Measurements from ENCODE around the gene CCNL1. TPM values are rescaled to one million over a fixed set of nuclear protein-coding genes. Genes with fewer than 3 reads are reported as not detected.
"Not testable (repeated sequence)": the region's sequence is repeated elsewhere in the genome, so short reads cannot be mapped to it uniquely, and the experiment has no call there.

The CCNL1 gene
- total RNA-seq, 1 donor from 2014 or later, result 116 TPM

GRCh38 chr3:157180262-157180661 is 20.3 kb upstream of the CCNL1 start:
- Mint-ChIP-seq H3K27ac (ENCODE audit: unreplicated experiment) (no peak overlapping the region), H3K36me3 (ENCODE audit: unreplicated experiment) (peaks cover 4% of the 10 kb centered on the region), H3K4me3 (ENCODE audit: unreplicated experiment) (no peak overlapping the region), H3K27me3 (ENCODE audit: unreplicated experiment) (no peaks in the 10 kb centered on the region), H3K9me3 (ENCODE audit: unreplicated experiment) (peaks cover 4% of the 10 kb centered on the region), H3K4me1 (ENCODE audit: unreplicated experiment) (peaks cover 13% of the 10 kb centered on the region)
- TF ChIP-seq, protein P1, sequence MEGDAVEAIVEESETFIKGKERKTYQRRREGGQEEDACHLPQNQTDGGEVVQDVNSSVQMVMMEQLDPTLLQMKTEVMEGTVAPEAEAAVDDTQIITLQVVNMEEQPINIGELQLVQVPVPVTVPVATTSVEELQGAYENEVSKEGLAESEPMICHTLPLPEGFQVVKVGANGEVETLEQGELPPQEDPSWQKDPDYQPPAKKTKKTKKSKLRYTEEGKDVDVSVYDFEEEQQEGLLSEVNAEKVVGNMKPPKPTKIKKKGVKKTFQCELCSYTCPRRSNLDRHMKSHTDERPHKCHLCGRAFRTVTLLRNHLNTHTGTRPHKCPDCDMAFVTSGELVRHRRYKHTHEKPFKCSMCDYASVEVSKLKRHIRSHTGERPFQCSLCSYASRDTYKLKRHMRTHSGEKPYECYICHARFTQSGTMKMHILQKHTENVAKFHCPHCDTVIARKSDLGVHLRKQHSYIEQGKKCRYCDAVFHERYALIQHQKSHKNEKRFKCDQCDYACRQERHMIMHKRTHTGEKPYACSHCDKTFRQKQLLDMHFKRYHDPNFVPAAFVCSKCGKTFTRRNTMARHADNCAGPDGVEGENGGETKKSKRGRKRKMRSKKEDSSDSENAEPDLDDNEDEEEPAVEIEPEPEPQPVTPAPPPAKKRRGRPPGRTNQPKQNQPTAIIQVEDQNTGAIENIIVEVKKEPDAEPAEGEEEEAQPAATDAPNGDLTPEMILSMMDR (IDR thresholded peaks at IDR 0.05), result no peak
- DNase-seq (ENCODE audit: extremely low spot score, unreplicated experiment), result no peak

GRCh38 chr3:157179365-157179803 is 19.4 kb upstream of the CCNL1 start:
- peaks cover 17% of the 10 kb centered on the region for H3K4me1 Mint-ChIP-seq (ENCODE audit: unreplicated experiment)
- TF ChIP-seq, protein P1 (IDR thresholded peaks at IDR 0.05), result no peak
- DNase-seq (ENCODE audit: extremely low spot score, unreplicated experiment), result no peak
- H3K4me3 Mint-ChIP-seq (ENCODE audit: unreplicated experiment), result no peak overlapping the region
- H3K27me3 Mint-ChIP-seq (ENCODE audit: unreplicated experiment), result no peaks in the 10 kb centered on the region
- no peaks in the 10 kb centered on the region for H3K9me3 Mint-ChIP-seq (ENCODE audit: unreplicated experiment)
- H3K27ac Mint-ChIP-seq (ENCODE audit: unreplicated experiment), result no peak overlapping the region
- no peaks in the 10 kb centered on the region for H3K36me3 Mint-ChIP-seq (ENCODE audit: unreplicated experiment)

DNA sequence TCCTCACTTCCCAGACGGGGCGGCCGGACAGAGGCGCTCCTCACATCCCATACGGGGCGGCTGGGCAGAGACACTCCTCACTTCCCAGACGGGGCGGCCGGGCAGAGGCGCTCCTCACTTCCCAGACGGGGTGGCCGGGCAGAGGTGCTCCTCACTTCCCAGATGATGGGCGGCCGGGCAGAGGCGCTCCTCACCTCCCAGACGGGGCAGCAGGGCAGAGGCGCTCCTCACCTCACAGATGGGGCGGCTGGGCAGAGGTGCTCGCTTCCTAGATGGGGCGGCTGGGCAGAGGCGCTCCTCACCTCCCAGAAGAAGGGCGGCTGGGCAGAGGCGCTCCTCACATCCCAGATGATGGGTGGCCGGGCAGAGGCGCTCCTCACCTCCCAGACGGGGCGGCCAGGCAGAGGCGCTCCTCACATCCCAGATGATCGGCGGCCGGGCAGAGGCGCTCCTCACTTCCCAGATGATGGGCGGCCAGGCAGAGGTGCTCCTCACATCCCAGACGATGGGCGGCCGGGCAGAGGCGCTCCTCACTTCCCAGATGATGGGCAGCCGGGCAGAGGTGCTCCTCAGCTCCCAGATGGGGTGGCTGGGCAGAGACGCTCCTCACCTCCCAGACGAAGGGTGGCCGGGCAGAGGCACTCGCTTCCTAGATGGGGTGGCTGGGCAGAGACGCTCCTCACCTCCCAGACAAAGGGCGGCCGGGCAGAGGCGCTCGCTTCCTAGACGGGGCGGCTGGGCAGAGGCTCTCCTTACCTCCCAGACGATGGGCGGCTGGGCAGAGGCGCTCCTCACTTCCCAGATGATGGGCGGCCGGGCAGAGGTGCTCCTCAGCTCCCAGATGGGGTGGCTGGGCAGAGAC is 18.8 kb upstream of the CCNL1 start:
- H3K27ac Mint-ChIP-seq (ENCODE audit: unreplicated experiment); H3K36me3 Mint-ChIP-seq (ENCODE audit: unreplicated experiment); H3K4me3 Mint-ChIP-seq (ENCODE audit: unreplicated experiment); H3K27me3 Mint-ChIP-seq (ENCODE audit: unreplicated experiment); DNase-seq (ENCODE audit: extremely low spot score, unreplicated experiment); H3K9me3 Mint-ChIP-seq (ENCODE audit: unreplicated experiment): not testable (repeated sequence)
- peaks cover 21% of the 10 kb centered on the region for H3K4me1 Mint-ChIP-seq (ENCODE audit: unreplicated experiment)

DNA sequence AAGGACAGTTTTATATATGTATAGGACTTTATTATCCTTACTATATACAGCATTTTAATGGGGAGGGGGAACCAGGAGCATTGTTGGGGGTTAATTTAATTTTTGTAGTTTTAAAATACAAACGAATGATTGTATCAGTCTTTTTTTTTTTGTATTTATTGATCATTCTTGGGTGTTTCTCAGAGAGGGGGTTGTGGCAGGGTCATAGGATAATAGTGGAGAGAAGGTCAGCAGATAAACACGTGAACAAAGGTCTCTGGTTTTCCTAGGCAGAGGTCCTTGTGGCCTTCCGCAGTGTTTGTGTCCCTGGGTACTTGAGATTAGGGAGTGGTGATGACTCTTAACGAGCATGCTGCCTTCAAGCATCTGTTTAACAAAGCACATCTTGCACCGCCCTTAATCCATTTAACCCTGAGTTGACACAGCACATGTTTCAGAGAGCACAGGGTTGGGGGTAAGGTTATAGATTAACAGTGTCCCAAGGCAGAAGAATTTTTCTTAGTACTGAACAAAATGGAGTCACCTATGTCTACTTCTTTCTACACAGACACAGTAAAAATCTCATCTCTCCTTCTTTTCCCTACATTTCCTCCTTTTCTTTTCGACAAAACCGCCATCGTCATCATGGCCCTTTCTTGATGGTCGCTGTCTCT is 18.0 kb upstream of the CCNL1 start:
- not testable (repeated sequence) for H3K9me3 Mint-ChIP-seq (ENCODE audit: unreplicated experiment); H3K27ac Mint-ChIP-seq (ENCODE audit: unreplicated experiment); DNase-seq (ENCODE audit: extremely low spot score, unreplicated experiment); H3K27me3 Mint-ChIP-seq (ENCODE audit: unreplicated experiment); H3K36me3 Mint-ChIP-seq (ENCODE audit: unreplicated experiment); H3K4me3 Mint-ChIP-seq (ENCODE audit: unreplicated experiment)
- H3K4me1 Mint-ChIP-seq (ENCODE audit: unreplicated experiment), result peaks cover 21% of the 10 kb centered on the region

DNA sequence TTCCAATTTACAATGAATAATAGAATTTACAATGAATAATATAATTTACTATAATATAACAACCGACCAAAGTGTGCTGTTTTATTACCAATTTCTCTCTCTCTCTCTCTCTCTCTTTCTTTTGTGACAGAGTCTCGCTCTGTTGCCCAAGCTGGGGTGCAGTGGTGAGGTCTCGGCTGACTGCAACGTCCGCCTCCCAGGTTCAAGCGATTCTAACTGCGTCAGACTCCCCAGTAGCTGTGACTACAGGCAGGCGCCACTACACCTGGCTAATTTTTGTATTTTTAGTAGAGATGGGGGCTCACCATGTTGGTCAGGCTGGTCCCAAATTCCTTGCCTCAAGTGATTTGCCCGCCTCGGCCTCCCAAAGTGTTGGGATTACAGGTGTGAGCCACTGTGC is 17.0 kb upstream of the CCNL1 start:
- Mint-ChIP-seq H3K9me3 (ENCODE audit: unreplicated experiment) (no peaks in the 10 kb centered on the region), H3K27ac (ENCODE audit: unreplicated experiment) (peak overlapping the region; percentile 63), H3K4me1 (ENCODE audit: unreplicated experiment) (peaks cover 22% of the 10 kb centered on the region), H3K4me3 (ENCODE audit: unreplicated experiment) (no peak overlapping the region), H3K27me3 (ENCODE audit: unreplicated experiment) (no peaks in the 10 kb centered on the region), H3K36me3 (ENCODE audit: unreplicated experiment) (no peaks in the 10 kb centered on the region)
- TF ChIP-seq, protein P1 (IDR thresholded peaks at IDR 0.05), result no peak
- no peak for DNase-seq (ENCODE audit: extremely low spot score, unreplicated experiment)
